ES-I3 (cell line): ENCODE results near the gene ADAMTS5.

Source experiments
- H3K36me3 ChIP-seq: 2 replicates; pipeline ENCODE4 v1.6.1; 2013; ENCODE audit warnings: mild to moderate bottlenecking, low read length, control low read depth, moderate library complexity; ENCODE audit not compliant: insufficient read depth
- H3K4me1 ChIP-seq: 2 replicates; pipeline ENCODE4 v1.6.1; 2013; ENCODE audit warnings: mild to moderate bottlenecking, control low read depth, low read length; ENCODE audit not compliant: insufficient read depth
- H3K9ac ChIP-seq: 2 replicates; pipeline ENCODE4 v1.6.1; 2013; ENCODE audit warnings: low read depth, mild to moderate bottlenecking, low read length, moderate library complexity
- H3K9me3 ChIP-seq: 2 replicates; pipeline ENCODE4 v1.6.1; 2013; ENCODE audit warnings: mild to moderate bottlenecking, low read length, moderate library complexity; ENCODE audit not compliant: control insufficient read depth, insufficient read depth

The ADAMTS5 gene

DNA sequence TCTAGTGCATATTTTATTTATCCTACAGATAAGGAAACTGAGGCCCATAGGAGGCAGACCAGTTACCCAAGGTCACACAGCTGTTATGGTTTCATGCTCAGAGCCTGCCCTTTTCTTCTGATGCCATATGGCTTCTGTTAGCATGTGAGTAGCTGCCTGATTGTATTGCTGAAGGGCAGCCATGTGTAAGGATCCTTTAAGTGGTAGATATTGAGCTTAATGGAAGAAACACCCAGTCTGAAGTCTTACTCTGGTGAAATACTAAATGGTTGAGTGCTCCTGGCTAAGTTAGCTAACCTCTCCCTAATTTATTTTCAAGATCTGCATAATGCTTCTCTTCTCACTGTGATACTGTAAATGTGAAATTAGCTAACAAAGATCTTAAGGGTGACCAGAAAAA is 30.9 kb downstream of the ADAMTS5 start:
- no peaks in the 10 kb centered on the region for H3K9me3 ChIP-seq
- H3K36me3 ChIP-seq: peaks cover 8% of the 10 kb centered on the region; the same call in 1 of the 2 replicates
- H3K4me1 ChIP-seq: no peaks in the 10 kb centered on the region

DNA sequence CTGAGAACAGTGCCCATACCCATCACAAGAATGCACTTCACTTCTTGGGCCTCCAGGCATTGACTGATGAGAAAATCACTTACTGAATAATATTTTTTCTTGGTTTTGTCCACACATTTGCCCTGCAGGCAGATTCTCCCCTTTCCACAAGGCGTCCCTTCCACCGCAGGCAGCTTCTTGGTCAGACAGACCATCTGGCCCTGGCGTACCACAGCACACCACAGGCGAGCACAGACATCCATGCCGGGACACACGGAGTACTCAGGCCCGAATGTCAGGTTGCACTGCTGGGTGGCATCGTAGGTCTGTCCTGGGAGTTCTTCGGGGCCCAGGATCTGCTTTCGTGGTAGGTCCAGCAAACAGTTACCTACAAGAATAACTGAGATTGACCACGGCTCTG is 32.5 kb downstream of the ADAMTS5 start:
- no peaks in the 10 kb centered on the region for H3K4me1 ChIP-seq
- H3K9me3 ChIP-seq: no peaks in the 10 kb centered on the region
- H3K36me3 ChIP-seq: peaks cover 8% of the 10 kb centered on the region; the same call in 1 of the 2 replicates
- H3K9ac ChIP-seq: no peak overlapping the region

More for the DNA sequence above, 30.9 kb downstream of the ADAMTS5 start:
- H3K9ac ChIP-seq: no peak overlapping the region

DNA sequence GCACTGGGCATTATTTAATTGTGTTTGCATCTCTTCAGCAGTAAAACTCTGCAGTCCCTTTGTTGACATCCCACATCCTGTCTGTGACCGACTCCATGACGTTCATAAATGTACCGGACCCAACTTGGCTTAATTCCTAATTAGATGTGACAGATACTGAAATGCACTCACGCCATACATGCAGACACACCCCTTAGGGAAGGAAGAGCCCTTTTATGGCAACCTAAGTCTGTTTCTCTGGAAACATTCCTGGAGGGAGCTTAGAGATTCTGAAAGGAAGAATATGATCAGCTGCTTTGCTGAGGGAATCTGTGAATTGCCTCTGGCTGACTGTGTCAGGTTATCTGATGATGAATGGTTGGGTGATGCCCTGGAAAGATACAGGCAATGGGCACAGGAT is 33.4 kb downstream of the ADAMTS5 start:
- no peaks in the 10 kb centered on the region for H3K9me3 ChIP-seq
- H3K4me1 ChIP-seq: no peaks in the 10 kb centered on the region
- H3K9ac ChIP-seq: no peak overlapping the region
- peaks cover 8% of the 10 kb centered on the region; the same call in 1 of the 2 replicates for H3K36me3 ChIP-seq

GRCh38 chr21:26925636-26926035 is 41.3 kb downstream of the ADAMTS5 start:
- Histone ChIP-seq H3K4me1 (peaks cover 6% of the 10 kb centered on the region), H3K9me3 (no peaks in the 10 kb centered on the region), H3K9ac (no peak overlapping the region), H3K36me3 (no peaks in the 10 kb centered on the region)

GRCh38 chr21:26925122-26925521 is 41.8 kb downstream of the ADAMTS5 start:
- Histone ChIP-seq H3K9me3 (no peaks in the 10 kb centered on the region), H3K4me1 (peaks cover 6% of the 10 kb centered on the region), H3K9ac (no peak overlapping the region), H3K36me3 (no peaks in the 10 kb centered on the region)

DNA sequence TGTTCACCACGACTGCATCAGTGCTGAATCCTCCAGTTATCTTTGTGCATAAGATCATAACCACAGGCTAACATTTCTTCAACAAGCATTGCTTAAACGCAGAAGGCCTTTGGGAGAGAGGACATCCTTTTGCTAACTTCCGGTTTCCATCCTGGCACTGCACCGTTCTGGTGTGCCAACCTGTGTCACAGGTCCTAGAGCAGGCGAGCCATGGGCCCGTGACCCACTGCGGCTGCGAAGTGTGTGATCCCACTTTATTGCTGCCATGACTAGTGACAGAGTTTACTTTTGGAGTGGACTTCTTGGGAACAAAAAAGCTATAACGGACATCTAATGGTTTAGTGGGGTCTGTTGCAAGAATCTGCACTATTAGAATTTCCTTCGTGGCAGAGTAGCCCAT is 42.9 kb downstream of the ADAMTS5 start:
- Histone ChIP-seq H3K36me3 (no peaks in the 10 kb centered on the region), H3K4me1 (peaks cover 6% of the 10 kb centered on the region), H3K9ac (no peak overlapping the region), H3K9me3 (no peaks in the 10 kb centered on the region)

GRCh38 chr21:26920055-26920454 is 46.8 kb downstream of the ADAMTS5 start:
- 0 out of 2 replicates have a peak, but pooled peaks cover 10% of the 10 kb centered on the region for H3K4me1 ChIP-seq
- 0 out of 2 replicates have a peak, but pooled peaks cover 2% of the 10 kb centered on the region for H3K9me3 ChIP-seq
- H3K9ac ChIP-seq: no peak overlapping the region
- no peaks in the 10 kb centered on the region for H3K36me3 ChIP-seq

GRCh38 chr21:26918323-26919079 is 48.4 kb downstream of the ADAMTS5 start:
- H3K9me3 ChIP-seq: peaks cover 6% of the 10 kb centered on the region; the same call in 1 of the 2 replicates

GRCh38 chr21:26916799-26917198 is 50.1 kb downstream of the ADAMTS5 start:
- Histone ChIP-seq H3K4me1 (0 out of 2 replicates have a peak, but pooled peaks cover 10% of the 10 kb centered on the region), H3K9me3 (peaks cover 6% of the 10 kb centered on the region; the same call in 1 of the 2 replicates), H3K36me3 (no peaks in the 10 kb centered on the region), H3K9ac (no peak overlapping the region)

More at GRCh38 chr21:26918323-26919079, 48.4 kb downstream of the ADAMTS5 start:
- H3K9ac ChIP-seq: no peak overlapping the region
- H3K36me3 ChIP-seq: no peaks in the 10 kb centered on the region
- H3K4me1 ChIP-seq: 0 out of 2 replicates have a peak, but pooled peaks cover 10% of the 10 kb centered on the region

GRCh38 chr21:26914557-26914956 is 52.3 kb downstream of the ADAMTS5 start:
- no peaks in the 10 kb centered on the region for H3K36me3 ChIP-seq
- H3K9ac ChIP-seq: no peak overlapping the region
- H3K4me1 ChIP-seq: peaks cover 20% of the 10 kb centered on the region; the same call in 1 of the 2 replicates
- peaks cover 6% of the 10 kb centered on the region; the same call in 1 of the 2 replicates for H3K9me3 ChIP-seq

DNA sequence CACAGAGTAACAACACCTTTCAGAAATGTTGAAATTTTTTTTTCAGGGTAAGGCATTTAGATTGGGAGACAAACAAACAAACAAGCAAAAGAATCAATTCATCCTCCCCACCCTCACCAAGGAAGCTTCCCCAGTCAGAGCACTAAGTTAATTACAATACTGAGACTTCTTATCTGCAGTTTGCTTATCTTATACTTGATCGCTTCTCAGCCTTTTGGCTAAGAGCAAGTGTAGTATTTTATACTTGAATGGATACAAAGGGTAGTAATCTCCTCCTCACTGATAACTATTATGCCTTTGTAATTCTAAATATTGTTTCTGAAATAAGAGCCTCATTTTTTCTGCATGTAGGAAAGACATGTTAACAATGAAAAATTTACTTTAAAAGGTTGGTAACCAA is 54.4 kb downstream of the ADAMTS5 start:
- peaks cover 6% of the 10 kb centered on the region; the same call in 1 of the 2 replicates for H3K9me3 ChIP-seq
- peaks cover 15% of the 10 kb centered on the region; the same call in 1 of the 2 replicates for H3K4me1 ChIP-seq
- H3K36me3 ChIP-seq: no peaks in the 10 kb centered on the region
- no peak overlapping the region for H3K9ac ChIP-seq

- peaks cover 10% of the 10 kb centered on the region; the same call in 1 of the 2 replicates for H3K4me1 ChIP-seq
- peaks cover 4% of the 10 kb centered on the region; the same call in 1 of the 2 replicates for H3K9me3 ChIP-seq
- H3K36me3 ChIP-seq: no peaks in the 10 kb centered on the region
- no peak overlapping the region for H3K9ac ChIP-seq
Observed at GRCh38 chr21:26909972-26910371, 56.9 kb downstream of the ADAMTS5 start.

DNA sequence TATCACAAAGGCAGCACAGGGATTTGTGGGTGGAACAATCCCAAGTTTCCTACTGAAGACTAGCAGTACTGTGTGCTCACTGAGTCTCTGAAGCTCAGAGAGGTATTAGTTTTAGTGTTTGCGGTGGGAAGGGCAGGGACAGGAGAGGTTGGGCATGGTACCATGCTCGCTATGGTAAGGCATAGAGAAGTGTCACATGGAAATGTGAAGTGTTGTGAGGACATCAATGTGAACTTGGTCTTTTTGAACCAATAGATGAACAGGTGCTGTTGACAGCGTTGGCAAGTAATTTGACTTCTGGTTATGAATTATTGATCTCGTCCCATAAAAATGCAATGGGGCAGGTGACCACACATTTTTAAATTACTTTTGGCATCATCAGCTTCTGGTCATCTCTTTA is 65.9 kb downstream of the ADAMTS5 start:
- Histone ChIP-seq H3K36me3 (no peaks in the 10 kb centered on the region), H3K4me1 (peaks cover 9% of the 10 kb centered on the region; the same call in 1 of the 2 replicates), H3K9me3 (no peaks in the 10 kb centered on the region), H3K9ac (no peak overlapping the region)

DNA sequence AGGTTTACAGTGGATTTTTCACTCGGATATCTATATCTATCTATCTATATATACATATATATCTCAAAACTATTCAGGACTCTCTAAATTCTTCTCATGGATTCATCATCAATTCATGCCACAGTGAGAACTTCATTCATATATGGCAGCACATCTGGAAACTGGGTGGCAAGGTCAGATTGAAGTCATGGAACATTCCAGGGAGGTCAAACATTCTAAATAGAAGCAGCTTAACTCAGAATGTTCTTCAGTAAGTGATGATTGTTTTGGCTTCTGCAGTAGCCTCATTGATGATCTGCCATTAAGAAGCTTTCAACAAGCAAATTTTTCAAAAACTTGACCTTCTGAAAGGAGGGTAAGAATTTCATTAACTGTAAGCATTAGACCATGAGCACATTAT is 74.7 kb downstream of the ADAMTS5 start:
- H3K36me3 ChIP-seq: no peaks in the 10 kb centered on the region
- H3K4me1 ChIP-seq: no peaks in the 10 kb centered on the region
- H3K9ac ChIP-seq: no peak overlapping the region
- H3K9me3 ChIP-seq: no peaks in the 10 kb centered on the region

DNA sequence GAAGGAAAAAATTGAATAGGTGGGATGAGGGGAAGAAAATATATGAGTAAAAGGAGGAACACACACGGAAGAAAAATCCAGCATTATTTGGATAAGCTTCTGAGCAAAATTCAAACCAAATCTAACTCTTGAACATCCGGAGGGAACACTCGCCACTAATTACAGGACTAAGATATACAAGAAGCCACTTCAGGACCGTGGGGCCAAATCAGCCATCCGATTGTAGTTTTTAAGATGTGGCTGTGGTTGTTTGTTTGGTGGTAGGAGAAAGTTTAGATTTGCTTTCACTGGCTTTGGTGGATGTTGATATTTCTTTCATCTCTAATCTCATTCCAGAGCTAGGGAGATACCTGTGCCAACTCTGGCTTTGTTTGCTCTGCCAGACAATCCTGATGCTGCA is 78.0 kb downstream of the ADAMTS5 start:
- H3K9me3 ChIP-seq: no peaks in the 10 kb centered on the region
- no peak overlapping the region for H3K9ac ChIP-seq
- no peaks in the 10 kb centered on the region for H3K4me1 ChIP-seq
- no peaks in the 10 kb centered on the region for H3K36me3 ChIP-seq
